ENCODE measurements around the gene SPSB2.
"Not testable (repeated sequence)": the region's sequence is repeated elsewhere in the genome, so short reads cannot be mapped to it uniquely, and the experiment has no call there.

Gene SPSB2

GRCh38 chr12:6871052-6871957, 1.8 kb downstream of the SPSB2 start:
- peak in 1 of 2 donors; percentile 41 for DNase-seq (ENCODE audit: low read depth in 2 of 2)

- DNase-seq (ENCODE audit: low read depth in 2 of 2) = not testable (repeated sequence)
Observed at GRCh38 chr12:6870304-6870703, 2.8 kb downstream of the SPSB2 start.

- DNase-seq (ENCODE audit: low read depth in 2 of 2) = peak; percentile 68 to 77
Observed at GRCh38 chr12:6869049-6870021, 3.8 kb downstream of the SPSB2 start.

DNA sequence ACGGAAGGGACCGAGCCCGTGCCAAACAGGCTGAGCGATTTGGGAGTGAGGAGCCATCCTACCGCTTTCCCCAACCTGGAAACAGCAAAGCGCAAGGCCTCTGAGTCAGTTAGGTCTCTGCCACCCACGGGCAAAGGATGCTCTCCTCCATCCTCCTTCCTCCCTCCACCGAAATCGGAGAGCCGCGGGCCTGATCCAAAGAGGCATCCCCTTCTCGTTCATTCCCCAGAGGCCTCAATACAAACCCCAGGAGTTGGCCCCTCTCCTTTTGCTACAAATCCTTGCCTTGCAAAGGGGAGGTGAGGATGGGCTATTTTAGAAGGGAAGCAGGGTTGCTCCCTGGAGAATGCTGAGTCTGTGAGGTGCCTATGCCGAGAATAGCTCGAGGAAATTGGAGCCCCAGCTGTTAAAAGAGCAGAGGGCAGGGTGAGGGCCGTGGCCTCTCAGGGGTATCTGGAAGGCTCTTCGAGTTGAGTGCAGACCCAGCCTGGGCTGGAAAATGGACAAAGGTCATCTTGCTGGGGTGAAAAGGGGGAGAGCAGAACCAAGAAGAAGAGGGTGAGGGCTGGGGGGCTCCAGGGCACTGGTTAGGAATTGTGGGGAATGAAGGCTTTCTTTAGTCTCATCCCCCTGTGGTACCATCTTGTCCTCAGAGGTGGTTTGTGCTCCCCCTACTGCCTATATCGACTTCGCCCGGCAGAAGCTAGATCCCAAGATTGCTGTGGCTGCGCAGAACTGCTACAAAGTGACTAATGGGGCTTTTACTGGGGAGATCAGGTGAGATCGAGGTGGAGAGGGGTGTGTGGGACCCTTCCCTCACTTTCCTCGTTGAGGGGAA, 4.7 kb downstream of the SPSB2 start:
- no peak for DNase-seq (ENCODE audit: low read depth in 2 of 2)

- peak; percentile 66 to 78 for DNase-seq (ENCODE audit: low read depth in 2 of 2)
Observed at GRCh38 chr12:6867413-6868210, 5.5 kb downstream of the SPSB2 start, which contains the start of gene TPI1. Gene TPI1, plus strand, starts transcription at chr12:6867531. Its CDS starts 36 bp downstream, at chr12:6867567.

DNA sequence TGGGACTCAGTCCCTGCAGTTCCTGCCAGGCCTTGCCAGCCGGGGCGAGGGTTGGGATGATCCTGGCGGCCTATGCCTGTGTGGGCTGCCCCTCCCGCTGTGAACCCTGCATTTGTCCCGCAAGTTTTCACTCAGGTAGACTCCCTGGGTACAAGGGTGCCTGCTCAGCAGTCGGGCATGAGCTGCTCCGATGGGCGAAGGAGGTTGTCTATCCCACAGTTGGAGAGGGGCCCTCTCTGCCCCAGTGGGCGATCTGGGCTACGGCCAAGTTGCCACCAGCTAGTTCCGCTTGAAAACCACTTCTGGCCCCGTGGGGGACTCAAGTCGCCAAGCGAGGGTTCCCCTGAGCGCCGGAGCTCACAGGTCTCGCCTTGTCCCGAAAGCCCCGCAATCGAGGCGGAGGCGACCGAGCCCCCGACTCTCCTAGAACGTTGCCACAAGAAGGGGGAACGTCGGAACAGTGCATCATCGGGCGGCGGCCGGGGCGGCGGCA, 6.1 kb downstream of the SPSB2 start:
- no peak for DNase-seq (ENCODE audit: low read depth in 2 of 2)

- no peak for DNase-seq (ENCODE audit: low read depth in 2 of 2)
Observed at GRCh38 chr12:6866163-6866919, 6.8 kb downstream of the SPSB2 start.

- DNase-seq (ENCODE audit: low read depth in 2 of 2) = not testable (repeated sequence)
Observed at GRCh38 chr12:6865307-6865706, 7.8 kb downstream of the SPSB2 start.

DNA sequence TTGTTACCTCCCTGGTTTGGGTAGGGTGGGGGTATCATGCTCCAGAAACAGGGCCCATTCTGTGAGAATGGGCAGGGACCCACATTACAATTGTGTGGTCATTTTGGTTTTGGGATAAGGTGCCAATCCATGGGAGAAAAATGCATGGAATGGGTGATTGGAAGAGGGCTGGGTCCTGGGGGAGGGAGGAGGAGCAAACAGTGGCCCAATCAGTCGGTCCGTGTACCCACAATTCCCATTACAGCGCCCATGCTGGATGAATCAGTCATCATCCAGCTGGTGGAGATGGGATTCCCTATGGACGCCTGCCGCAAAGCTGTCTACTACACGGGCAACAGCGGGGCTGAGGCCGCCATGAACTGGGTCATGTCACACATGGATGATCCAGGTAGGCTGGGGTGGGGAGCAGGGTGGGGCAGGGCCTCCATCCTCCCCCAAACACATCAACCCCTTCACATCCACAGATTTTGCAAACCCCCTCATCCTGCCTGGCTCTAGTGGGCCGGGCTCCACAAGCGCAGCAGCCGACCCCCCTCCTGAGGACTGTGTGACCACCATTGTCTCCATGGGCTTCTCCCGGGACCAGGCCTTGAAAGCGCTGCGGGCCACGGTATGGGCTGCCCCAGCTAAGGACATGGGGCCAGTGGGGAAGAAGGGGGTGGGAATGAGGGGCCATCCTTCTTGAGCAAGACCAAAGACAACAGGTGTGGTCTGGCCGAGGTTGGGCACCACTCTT, 9.3 kb downstream of the SPSB2 start:
- no peak for DNase-seq (ENCODE audit: low read depth in 2 of 2)

GRCh38 chr12:6863033-6863432, 10.1 kb downstream of the SPSB2 start:
- DNase-seq (ENCODE audit: low read depth in 2 of 2) = no peak

DNA sequence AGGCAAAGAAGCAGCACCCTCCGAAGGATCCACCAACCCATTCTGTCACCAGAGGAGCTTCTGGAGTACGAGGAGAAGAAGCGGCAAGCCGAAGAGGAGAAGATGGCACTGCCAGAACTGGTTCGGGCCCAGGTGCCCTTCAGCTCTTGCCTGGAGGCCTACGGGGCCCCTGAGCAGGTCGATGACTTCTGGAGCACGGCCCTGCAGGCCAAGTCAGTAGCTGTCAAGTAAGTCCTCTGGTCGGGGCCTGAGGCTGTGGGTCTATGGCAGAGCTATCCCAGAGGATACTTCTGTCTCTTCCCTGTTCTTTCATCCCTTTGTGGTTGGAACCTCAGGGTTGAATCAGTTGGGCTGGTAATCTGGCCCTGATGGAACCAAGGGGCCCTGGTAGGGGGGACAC, 11.7 kb downstream of the SPSB2 start:
- DNase-seq (ENCODE audit: low read depth in 2 of 2) = no peak

DNA sequence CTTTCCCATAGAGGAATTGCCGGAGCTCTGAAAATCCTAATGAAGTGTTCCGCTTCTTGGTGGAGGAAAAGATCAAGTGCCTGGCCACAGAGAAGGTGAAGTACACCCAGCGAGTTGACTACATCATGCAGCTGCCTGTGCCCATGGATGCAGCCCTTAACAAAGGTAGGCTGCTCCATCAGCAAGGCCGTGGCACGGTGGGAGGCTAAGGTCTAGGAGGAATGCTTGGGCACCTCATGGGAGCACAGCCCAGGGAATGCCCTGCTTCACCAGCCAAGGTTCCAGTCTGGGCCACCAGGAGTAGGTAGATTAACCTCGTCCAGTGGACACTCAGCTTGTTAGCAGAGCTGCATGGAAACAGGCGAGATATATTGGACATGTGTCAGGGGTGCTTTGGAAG, 12.2 kb downstream of the SPSB2 start:
- DNase-seq (ENCODE audit: low read depth in 2 of 2) = no peak

- DNase-seq (ENCODE audit: low read depth in 2 of 2) = no peak
Observed at GRCh38 chr12:6860116-6860515, 13.0 kb downstream of the SPSB2 start.

DNA sequence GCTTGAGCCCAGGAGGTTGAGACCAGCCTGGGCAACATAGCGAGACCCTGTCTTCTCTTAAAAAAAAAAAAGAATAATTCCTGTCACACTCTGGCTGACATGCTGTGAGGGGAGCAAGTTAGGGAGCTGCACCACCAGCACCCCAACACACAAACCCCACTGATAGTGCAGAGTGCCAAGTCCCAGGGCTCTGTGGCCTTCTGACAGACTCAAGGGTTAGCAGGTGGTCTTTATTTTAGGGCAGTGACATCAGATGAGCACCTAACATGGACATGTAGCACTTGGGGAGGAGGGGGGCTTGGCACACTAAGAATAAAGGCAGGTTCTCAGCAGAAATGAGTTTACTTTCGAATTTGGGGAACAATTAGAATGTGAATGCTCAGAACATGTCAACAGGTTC, 14.3 kb downstream of the SPSB2 start:
- DNase-seq (ENCODE audit: low read depth in 2 of 2) = no peak

DNA sequence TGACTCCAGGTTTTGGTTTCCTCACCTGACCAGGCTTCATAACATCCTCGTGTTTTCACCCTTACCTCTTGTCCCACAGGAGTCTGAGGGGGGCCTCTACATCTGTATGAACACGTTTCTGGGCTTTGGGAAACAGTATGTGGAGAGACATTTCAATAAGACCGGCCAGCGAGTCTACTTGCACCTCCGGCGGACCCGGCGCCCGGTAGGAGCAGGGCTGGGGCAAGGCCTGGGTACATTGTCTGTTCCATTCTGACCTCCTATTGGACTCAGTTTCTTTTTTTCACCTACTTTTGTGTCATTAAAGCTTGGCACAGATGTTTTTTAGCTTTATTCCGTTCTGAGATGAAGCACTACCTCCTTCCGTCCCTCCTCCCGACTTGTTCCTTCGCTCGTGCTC, 17.8 kb downstream of the SPSB2 start:
- no peak for DNase-seq (ENCODE audit: low read depth in 2 of 2)

DNA sequence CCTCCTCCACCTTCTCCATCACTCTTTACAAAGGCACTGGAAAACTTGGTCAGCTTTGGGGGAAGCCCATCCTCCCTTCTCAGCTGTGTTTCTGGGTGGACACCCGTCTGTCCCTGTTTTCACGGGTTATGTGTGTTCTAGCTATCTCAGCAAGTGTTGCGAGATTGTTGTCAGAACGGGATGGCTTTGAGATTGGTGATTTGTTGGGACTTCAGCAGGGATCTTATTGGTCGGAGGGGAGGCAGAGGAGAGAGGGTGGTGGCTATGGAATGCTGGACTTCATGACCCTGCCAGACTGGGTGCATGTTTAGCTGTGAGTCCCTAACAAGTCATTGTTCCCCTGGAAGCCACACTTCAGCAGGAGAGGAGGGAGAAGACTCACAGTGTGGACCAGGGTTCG, 19.1 kb downstream of the SPSB2 start:
- DNase-seq (ENCODE audit: low read depth in 2 of 2) = no peak

- DNase-seq (ENCODE audit: low read depth in 2 of 2) = no peak
Observed at GRCh38 chr12:6853626-6854025, 19.5 kb downstream of the SPSB2 start.

- DNase-seq (ENCODE audit: low read depth in 2 of 2) = peak; percentile 71 to 74
Observed at GRCh38 chr12:6852651-6853354, 20.3 kb downstream of the SPSB2 start.
